Endothelial cell of umbilical vein (primary cell): Measurements from ENCODE around the gene SERINC1. TPM values are rescaled to one million over a fixed set of nuclear protein-coding genes. Genes with fewer than 3 reads are reported as not detected.

ENCODE experiments used
- Bru-seq: library from RNA; stranded (reverse); fragments of 400-500 nt; gene quantifications from one replicate; lab custom pipeline; 2021; lab: Mats Ljungman, UMichigan
- BruChase-seq, 2 experiments: library from RNA; stranded (reverse); fragments of 400-500 nt; gene quantifications; one replicate each; lab custom pipeline; 2021; lab: Mats Ljungman, UMichigan
- BruUV-seq: library from RNA; stranded (reverse); fragments of 400-500 nt; replicated peaks from 2 replicates; lab custom pipeline; 2021; lab: Mats Ljungman, UMichigan
- CTCF ChIA-PET: fragments of 300-600, 350-600 bp; sonication (Branson Sonifier 250); formaldehyde crosslinking; loops from one replicate; lab custom pipeline; 2021; ENCODE audit warnings: antibody characterized with exemption, inconsistent platforms; lab: Charles Lee
- POLR2A ChIA-PET: fragments of 300-600, 350-600 bp; sonication (Branson Sonifier 250); formaldehyde crosslinking; loops from one replicate; lab custom pipeline; 2021; ENCODE audit warnings: antibody characterized with exemption, inconsistent platforms; lab: Charles Lee
- DNase-seq: peaks from one replicate; pipeline ENCODE4 v3.0.0-alpha.2; 2011; ENCODE audit warnings: low read depth, low spot score
- FAIRE-seq: peaks from 2 replicates; lab custom pipeline; 2011; peaks lifted over from hg19 to GRCh38; lab: Jason Lieb, UNC
- H2AFZ ChIP-seq: 2 replicates; pipeline ENCODE4 v1.6.0; 2012; ENCODE audit warnings: low read depth, low read length, control low read depth, inconsistent platforms
- H3K27ac ChIP-seq: 2 replicates; pipeline ENCODE4 v1.5.1; 2011; ENCODE audit warnings: low read depth, mild to moderate bottlenecking, control low read depth, low read length, moderate library complexity; ENCODE audit not compliant: insufficient read depth
- H3K27me3 ChIP-seq, 2 experiments: 2 replicates each; pipeline versions ENCODE4 v1.6.0 to v1.6.1; 2011; ENCODE audit warnings: low read length in 2 of 2, mixed read lengths in 1 of 2; ENCODE audit not compliant: control insufficient read depth in 2 of 2, insufficient read depth in 2 of 2
- H3K36me3 ChIP-seq, 2 experiments: 2 replicates in 1 of 2; 3 replicates in 1 of 2; pipeline ENCODE4 v1.5.1; 2011; ENCODE audit warnings: low read length in 2 of 2, mild to moderate bottlenecking in 1 of 2, moderate library complexity in 1 of 2; ENCODE audit not compliant: control insufficient read depth in 2 of 2, insufficient read depth in 2 of 2; ENCODE audit errors: extremely low read depth in 1 of 2
- H3K4me1 ChIP-seq: 3 replicates; pipeline ENCODE4 v1.5.1; 2011; ENCODE audit warnings: mild to moderate bottlenecking, low read length; ENCODE audit not compliant: control insufficient read depth, insufficient read depth; ENCODE audit errors: extremely low read depth
- H3K4me2 ChIP-seq: 2 replicates; pipeline ENCODE4 v1.6.1; 2011; ENCODE audit warnings: low read length, control low read depth, mixed read lengths; ENCODE audit not compliant: insufficient read depth
- H3K4me3 ChIP-seq, 3 experiments: fragments of 200-600 bp in 1 of 3; sonication (generic), shearing (Covaris generic) in 1 of 3; replicated peaks in 1 of 3; 2 replicates each; pipeline ENCODE4 v1.5.1; 2011 to 2016; ENCODE audit warnings: control low read depth in 3 of 3, low read length in 3 of 3, mild to moderate bottlenecking in 2 of 3, inconsistent platforms in 1 of 3, low read depth in 1 of 3, moderate library complexity in 1 of 3; ENCODE audit not compliant: insufficient read depth in 1 of 3
- H3K79me2 ChIP-seq: 2 replicates; pipeline ENCODE4 v1.6.0; 2012; ENCODE audit warnings: low read length, inconsistent platforms; ENCODE audit not compliant: control insufficient read depth, insufficient read depth
- H3K9ac ChIP-seq: replicated peaks from 2 replicates; pipeline ENCODE3; 2011; ENCODE audit warnings: low read length, control low read depth; ENCODE audit not compliant: insufficient read depth; ENCODE audit errors: extremely low read depth
- H3K9me1 ChIP-seq: replicated peaks from 3 replicates; pipeline ENCODE4 v1.6.0; 2011; ENCODE audit warnings: mild to moderate bottlenecking, low read length; ENCODE audit not compliant: control insufficient read depth, insufficient read depth; ENCODE audit errors: extremely low read depth
- H3K9me3 ChIP-seq: replicated peaks from 2 replicates; pipeline ENCODE4 v1.5.1; 2012; ENCODE audit warnings: low read length, inconsistent platforms; ENCODE audit not compliant: control insufficient read depth, insufficient read depth
- H4K20me1 ChIP-seq: replicated peaks from 2 replicates; pipeline ENCODE3; 2011; ENCODE audit warnings: mild to moderate bottlenecking, low read length; ENCODE audit not compliant: control insufficient read depth, insufficient read depth; ENCODE audit errors: extremely low read depth
- CTCF ChIP-seq, 2 donors: IDR thresholded peaks; 1 replicate in 1 of 2; 2 replicates in 1 of 2; pipeline ENCODE4 v1.5.1; 2011; ENCODE audit warnings: low read length in 2 of 2, mild to moderate bottlenecking in 2 of 2, moderate library complexity in 2 of 2, control low read depth in 1 of 2, inconsistent platforms in 1 of 2, low read depth in 1 of 2; ENCODE audit not compliant: insufficient read depth in 1 of 2; ENCODE audit errors: extremely low read depth in 1 of 2
- EZH2 ChIP-seq: IDR thresholded peaks from 2 replicates; pipeline ENCODE4 v1.6.1; 2012; ENCODE audit warnings: borderline replicate concordance, low read depth, mild to moderate bottlenecking, moderate library complexity, low read length, inconsistent platforms; ENCODE audit not compliant: severe bottlenecking
- FOS ChIP-seq: IDR thresholded peaks from 2 replicates; pipeline ENCODE4 v1.6.1; 2011; ENCODE audit warnings: mild to moderate bottlenecking, low read length, moderate library complexity, borderline replicate concordance; ENCODE audit not compliant: insufficient read depth
- GATA2 ChIP-seq: IDR thresholded peaks from 2 replicates; pipeline ENCODE4 v1.7.0; 2011; ENCODE audit warnings: low read depth, mild to moderate bottlenecking, moderate library complexity, mixed read lengths, low read length; ENCODE audit not compliant: insufficient read length, insufficient read depth
- JUN ChIP-seq: IDR thresholded peaks from 2 replicates; pipeline ENCODE4 v1.6.1; 2011; ENCODE audit warnings: borderline replicate concordance, low read depth; ENCODE audit not compliant: insufficient read length, insufficient read depth
- MAX ChIP-seq: IDR thresholded peaks from 2 replicates; pipeline ENCODE4 v1.6.1; 2011; ENCODE audit not compliant: insufficient read depth, insufficient read length
- MYC ChIP-seq: IDR thresholded peaks from one replicate; pipeline ENCODE4 v1.6.1; 2011; ENCODE audit warnings: mild to moderate bottlenecking, low read depth, low read length
- POLR2A ChIP-seq: IDR thresholded peaks from 2 replicates; pipeline ENCODE4 v1.6.1; 2012; ENCODE audit warnings: low read depth, mild to moderate bottlenecking, control low read depth, low read length
- POLR2AphosphoS5 ChIP-seq: IDR thresholded peaks from 2 replicates; pipeline ENCODE4 v1.6.1; 2012; ENCODE audit warnings: low read depth, mild to moderate bottlenecking, control low read depth, low read length, moderate library complexity; ENCODE audit not compliant: insufficient read depth
- dilution Hi-C: fragments of 300-500 bp; cut with MboI; formaldehyde crosslinking; loops from one replicate; pipeline ENCODE4 v1.15.0; 2019; ENCODE audit warnings: low sequenced_read_pairs; ENCODE audit not compliant: extremely low pct_ligation_motif_present
- intact Hi-C: fragments of 100-400 bp; cut with micrococcal nuclease; formaldehyde crosslinking; loops from one replicate; pipeline ENCODE4 v1.10.0; 2022
- long read RNA-seq: library from polyadenylated mRNA; stranded (forward); transcript quantifications from one replicate; pipeline ENCODE4 v2.0.0, GENCODE V29; 2021
- polyA minus RNA-seq, 3 experiments: library from RNA; depleted of rRNA, polyadenylated mRNA; stranded (reverse); fragments of >200 nt; gene quantifications; 1 replicate in 1 of 3; 2 replicates in 2 of 3; pipeline ENCODE4 v1.2.3, GENCODE V29; 2011
- polyA plus RNA-seq, 4 experiments: library from polyadenylated mRNA; depleted of rRNA in 3 of 4; stranded (reverse) in 3 of 4; unstranded in 1 of 4; fragments of >200 nt; gene quantifications; 2 replicates each; pipeline versions ENCODE4 v1.2.1 to v1.2.3, GENCODE V29; 2011 to 2012; ENCODE audit warnings: missing spikeins in 1 of 4
- total RNA-seq: library from RNA; stranded (reverse); gene quantifications from 2 replicates; pipeline ENCODE4 v1.2.3, GENCODE V29; 2021

SERINC1 gene
- total RNA-seq (76.5 and 82.0 TPM in 2 replicates), polyA plus RNA-seq (29.4 and 40.4 TPM in 2 replicates), polyA minus RNA-seq (116 and 119 TPM in 2 replicates), Bru-seq, nascent RNA (percentile 95 among the genes with signal in this experiment), BruChase-seq, experiment 1, labeled RNA remaining after a 6-hour chase (percentile 97 among the genes with signal in this experiment), BruChase-seq, experiment 2, labeled RNA remaining after a 2-hour chase (percentile 94 among the genes with signal in this experiment)
- 35.4 and 35.6 TPM in 2 replicates for polyA plus RNA-seq (2011; cell fraction: cytosol; rRNA removed)
- 21.3 and 28.9 TPM in 2 replicates for polyA plus RNA-seq (2011; cell fraction: nucleus; rRNA removed)
- polyA plus RNA-seq (2012), result 81.5 and 99.1 TPM in 2 replicates
- 28.8 TPM for polyA minus RNA-seq (2011; cell fraction: cytosol; rRNA and poly(A)+ RNA removed)
- polyA minus RNA-seq (2011; cell fraction: nucleus; rRNA and poly(A)+ RNA removed), result 39.7 and 57.5 TPM in 2 replicates
- long read RNA-seq, transcript SERINC1-201 (10 exons, 3,137 nt), result major isoform, 138 of 156 reads
- long read RNA-seq, partial matches to known transcripts, result 11 of 156 reads
- long read RNA-seq, other reads (novel, unspliced or antisense), result 7 of 156 reads

- H3K79me2 ChIP-seq, result peaks cover 52% of the 10 kb centered on the region
- POLR2A ChIA-PET, result interaction anchor here (0.7 kb wide), 1 partner anchor 72 kb away, joined by 3 read pairs; the partner anchor contains the start of gene HSF2
Measured at GRCh38 chr6:122471107-122472021, at the start of gene SERINC1. SERINC1 (minus strand) TSS chr6:122471807; CDS start chr6:122471737, 70 bp downstream.

More at GRCh38 chr6:122471107-122472021, at the start of gene SERINC1:
- dilution Hi-C loops (no loop called here), intact Hi-C loops (loop anchor here (1.0 to 5.0 kb wide), 3 partner anchors 72 to 1034 kb away; partner anchors contain the start of genes GJA1, HSF2 and SMPDL3A)
- CTCF ChIA-PET, result interaction anchor here (1.1 to 1.7 kb wide), 3 partner anchors 21 to 1244 kb away, joined by 3 to 6 read pairs (median 6); no protein-coding TSS in a partner anchor
- H3K9ac ChIP-seq, result peak within 1 kb of the TSS; percentile 97
- FAIRE-seq, result peak; percentile 88
- DNase-seq, result peak; percentile 97
- peaks cover 7% of the 10 kb centered on the region for H4K20me1 ChIP-seq
- BruUV-seq, result TSS peak; percentile 70
- no peaks in the 10 kb centered on the region for H3K27me3 ChIP-seq
- peak within 1 kb of the TSS; percentile 95 for H3K4me2 ChIP-seq
- peak within 1 kb of the TSS; percentile 83 for H2AFZ ChIP-seq
- H3K36me3 ChIP-seq, result peaks cover 0 to under 1% of the 10 kb centered on the region in 2 experiments
- H3K9me3 ChIP-seq, result no peaks in the 10 kb centered on the region
- H3K4me3 ChIP-seq, result peak within 1 kb of the TSS; percentile 83 to 98 (median 97)
- peak within 1 kb of the TSS; percentile 91 for H3K27ac ChIP-seq
- TF ChIP-seq FOS, result no peak
- no peak for TF ChIP-seq CTCF (IDR thresholded peaks at IDR 0.05; ENCODE audit: extremely low read depth in 1 of 2, insufficient read depth in 1 of 2, low read depth in 1 of 2, low read length in 2 of 2)
- peak; percentile 69 for TF ChIP-seq POLR2AphosphoS5
- no peak for TF ChIP-seq MAX
- TF ChIP-seq POLR2A, result peak; percentile 82
- no peak for TF ChIP-seq GATA2
- TF ChIP-seq MYC, result no peak
- no peak for TF ChIP-seq EZH2
- no peak for TF ChIP-seq JUN
- peaks cover 8% of the 10 kb centered on the region for H3K4me1 ChIP-seq
- no peaks in the 10 kb centered on the region for H3K9me1 ChIP-seq
